Osteoblast (primary cell): ENCODE data around the gene SCYGR7. TPM values are rescaled to one million over a fixed set of nuclear protein-coding genes. Genes with fewer than 3 reads are reported as not detected.
"Not testable (repeated sequence)": the region's sequence is repeated elsewhere in the genome, so short reads cannot be mapped to it uniquely, and the experiment has no call there.

ENCODE experiments used
- DNase-seq: peaks from one replicate; pipeline ENCODE4 v3.0.0; 2011; ENCODE audit warnings: low spot score, mixed read lengths; ENCODE audit not compliant: insufficient read length; ENCODE audit errors: missing footprints
- H2AFZ ChIP-seq: 2 replicates; pipeline ENCODE4 v1.6.0; 2011; ENCODE audit warnings: mild to moderate bottlenecking, low read length
- H3K27ac ChIP-seq: 2 replicates; pipeline ENCODE4 v1.5.1; 2011; ENCODE audit warnings: mild to moderate bottlenecking, low read depth, low read length, moderate library complexity
- H3K27me3 ChIP-seq: 2 replicates; pipeline ENCODE4 v1.6.0; 2012; ENCODE audit warnings: mild to moderate bottlenecking, control low read depth, inconsistent platforms, low read length, moderate library complexity; ENCODE audit not compliant: insufficient read depth
- H3K36me3 ChIP-seq: 2 replicates; pipeline ENCODE4 v1.5.1; 2011; ENCODE audit warnings: mild to moderate bottlenecking, low read length, control low read depth, moderate library complexity; ENCODE audit not compliant: insufficient read depth
- H3K4me1 ChIP-seq: 2 replicates; pipeline ENCODE4 v1.5.1; 2011; ENCODE audit warnings: mild to moderate bottlenecking, low read length, control low read depth, moderate library complexity; ENCODE audit not compliant: insufficient read depth
- H3K4me2 ChIP-seq: 2 replicates; pipeline ENCODE4 v1.6.0; 2011; ENCODE audit warnings: mild to moderate bottlenecking, low read length; ENCODE audit not compliant: insufficient read depth
- H3K4me3 ChIP-seq: fragments of 200-600 bp; sonication (generic); 3 replicates; pipeline ENCODE4 v1.5.1; 2012; ENCODE audit warnings: mild to moderate bottlenecking, low read length, inconsistent platforms; ENCODE audit not compliant: insufficient read depth
- H3K79me2 ChIP-seq: 2 replicates; pipeline ENCODE4 v1.6.0; 2012; ENCODE audit warnings: mild to moderate bottlenecking, low read length, control low read depth, inconsistent platforms; ENCODE audit not compliant: insufficient read depth
- H3K9me3 ChIP-seq: 2 replicates; pipeline ENCODE4 v1.5.1; 2011; ENCODE audit warnings: low read depth, low read length, control low read depth
- H4K20me1 ChIP-seq: 2 replicates; pipeline ENCODE4 v1.6.0; 2012; ENCODE audit warnings: mild to moderate bottlenecking, low read length, control low read depth; ENCODE audit not compliant: insufficient read depth
- total RNA-seq: library from RNA; depleted of rRNA; stranded (reverse); fragments of >200 nt; gene quantifications from 2 replicates; pipeline ENCODE4 v1.2.3, GENCODE V29; 2012
- TF ChIP-seq, protein P1 (sequence below): IDR thresholded peaks from 2 replicates; pipeline ENCODE4 v1.5.1; 2011; ENCODE audit warnings: mild to moderate bottlenecking, low read depth, low read length, moderate library complexity; ENCODE audit errors: extremely low read depth

SCYGR7 gene
- total RNA-seq, 1 donor: not detected

DNA sequence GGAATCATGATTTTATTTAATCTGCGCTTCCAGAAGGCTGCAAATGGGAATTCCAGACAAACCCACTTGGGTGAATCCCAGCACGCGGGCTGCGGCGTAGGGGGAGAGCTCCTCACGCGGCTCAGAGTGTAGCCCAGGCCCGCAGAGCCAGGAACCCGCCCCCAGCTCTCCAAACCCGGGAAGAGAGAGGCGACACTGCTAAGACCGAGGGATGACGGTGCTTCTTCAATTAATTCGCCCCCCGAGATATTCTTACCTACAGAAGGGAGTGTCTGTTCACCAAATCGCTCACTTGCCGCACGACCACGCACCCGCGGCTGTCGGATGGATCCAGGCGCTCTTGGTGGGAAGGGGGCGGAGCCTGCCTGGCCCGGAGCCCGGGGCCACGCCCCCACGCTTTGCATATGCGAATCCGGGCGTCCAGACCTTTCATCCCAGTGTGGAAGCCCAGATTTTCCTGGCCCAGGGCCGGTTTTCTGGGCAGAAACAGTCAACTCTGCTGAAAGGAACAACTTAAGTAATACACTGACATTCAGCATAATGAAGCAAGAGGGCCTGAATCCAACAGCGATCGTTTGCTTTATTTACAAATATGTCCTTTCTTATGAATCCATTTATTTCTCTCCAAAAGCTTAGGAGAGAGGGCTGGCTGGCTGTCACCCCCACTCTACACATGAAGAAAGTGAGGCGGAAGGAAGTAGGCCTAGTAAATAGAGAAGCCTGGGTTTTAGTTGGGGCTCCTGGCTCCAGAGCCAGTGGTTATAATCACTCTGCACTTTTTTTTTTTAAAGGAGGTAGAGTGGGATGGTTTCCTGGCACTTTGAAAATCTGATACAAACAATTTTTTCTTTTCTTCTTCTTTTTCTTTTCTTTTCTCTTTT, 10.2 kb upstream of the SCYGR7 start, which contains the start of gene SLC19A3:
Gene SLC19A3 (minus strand): TSS at position 342 of the 881 bp plus-strand sequence. CDS start 15,710 bp downstream, outside the sequence.
- no peaks in the 10 kb centered on the region for H3K9me3 ChIP-seq
- H3K27ac ChIP-seq: no peak within 1 kb of the TSS
- H4K20me1 ChIP-seq: no peaks in the 10 kb centered on the region
- H3K4me2 ChIP-seq: peak within 1 kb of the TSS; percentile 91
- no peaks in the 10 kb centered on the region for H3K36me3 ChIP-seq
- H3K4me3 ChIP-seq: peak within 1 kb of the TSS; percentile 71
- TF ChIP-seq, protein P1, sequence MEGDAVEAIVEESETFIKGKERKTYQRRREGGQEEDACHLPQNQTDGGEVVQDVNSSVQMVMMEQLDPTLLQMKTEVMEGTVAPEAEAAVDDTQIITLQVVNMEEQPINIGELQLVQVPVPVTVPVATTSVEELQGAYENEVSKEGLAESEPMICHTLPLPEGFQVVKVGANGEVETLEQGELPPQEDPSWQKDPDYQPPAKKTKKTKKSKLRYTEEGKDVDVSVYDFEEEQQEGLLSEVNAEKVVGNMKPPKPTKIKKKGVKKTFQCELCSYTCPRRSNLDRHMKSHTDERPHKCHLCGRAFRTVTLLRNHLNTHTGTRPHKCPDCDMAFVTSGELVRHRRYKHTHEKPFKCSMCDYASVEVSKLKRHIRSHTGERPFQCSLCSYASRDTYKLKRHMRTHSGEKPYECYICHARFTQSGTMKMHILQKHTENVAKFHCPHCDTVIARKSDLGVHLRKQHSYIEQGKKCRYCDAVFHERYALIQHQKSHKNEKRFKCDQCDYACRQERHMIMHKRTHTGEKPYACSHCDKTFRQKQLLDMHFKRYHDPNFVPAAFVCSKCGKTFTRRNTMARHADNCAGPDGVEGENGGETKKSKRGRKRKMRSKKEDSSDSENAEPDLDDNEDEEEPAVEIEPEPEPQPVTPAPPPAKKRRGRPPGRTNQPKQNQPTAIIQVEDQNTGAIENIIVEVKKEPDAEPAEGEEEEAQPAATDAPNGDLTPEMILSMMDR: no peak
- DNase-seq: peak; percentile 90
- peak within 1 kb of the TSS; percentile 88 for H2AFZ ChIP-seq
- H3K79me2 ChIP-seq: no peaks in the 10 kb centered on the region
- peaks cover 11% of the 10 kb centered on the region for H3K27me3 ChIP-seq
- peaks cover 4% of the 10 kb centered on the region for H3K4me1 ChIP-seq

DNA sequence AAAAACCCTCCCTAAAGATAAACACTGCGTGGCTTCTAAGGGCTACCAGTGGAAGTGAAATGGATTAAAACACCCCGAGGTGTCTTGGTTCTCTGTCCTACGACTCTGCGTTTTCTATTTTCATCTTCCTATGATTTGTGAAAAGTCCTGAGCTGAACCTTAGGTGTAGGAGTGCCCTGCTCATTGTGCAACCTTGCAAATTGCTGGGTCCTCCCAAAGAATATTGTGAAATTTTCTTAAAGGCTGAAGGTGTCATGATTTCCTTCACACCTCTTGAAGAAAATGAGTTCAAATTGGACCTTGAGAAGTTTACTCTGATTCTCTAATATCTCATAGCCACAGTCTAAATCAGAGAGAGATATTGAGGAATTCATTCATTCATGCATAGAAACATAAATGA, 8.5 kb upstream of the SCYGR7 start:
- H4K20me1 ChIP-seq: no peaks in the 10 kb centered on the region
- no peaks in the 10 kb centered on the region for H3K79me2 ChIP-seq
- H3K4me2 ChIP-seq: no peak overlapping the region
- no peak overlapping the region for H3K27ac ChIP-seq
- H3K9me3 ChIP-seq: no peaks in the 10 kb centered on the region
- peaks cover 11% of the 10 kb centered on the region for H3K27me3 ChIP-seq
- TF ChIP-seq, protein P1: no peak
- no peaks in the 10 kb centered on the region for H3K36me3 ChIP-seq
- peaks cover 4% of the 10 kb centered on the region for H3K4me1 ChIP-seq
- H2AFZ ChIP-seq: no peak overlapping the region
- no peak for DNase-seq
- H3K4me3 ChIP-seq: no peak overlapping the region

DNA sequence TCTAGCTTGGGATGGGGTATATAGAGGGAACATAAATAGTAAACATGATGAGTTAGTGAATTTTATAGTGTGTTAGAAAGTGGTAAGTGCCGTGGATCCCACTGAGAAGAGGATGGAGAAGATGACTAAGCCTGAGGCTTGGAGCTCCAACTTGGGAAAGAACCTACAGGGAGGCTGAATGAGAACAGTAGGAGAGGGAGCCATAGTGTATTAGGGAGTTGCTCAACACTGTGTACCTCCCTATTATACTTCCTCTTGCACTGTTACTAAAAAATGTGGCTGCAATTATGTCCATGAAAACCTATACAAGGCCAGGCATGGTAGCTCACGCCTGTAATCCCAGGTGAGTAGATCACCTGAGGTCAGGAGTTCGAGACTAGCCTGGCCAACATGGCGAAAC, 7.5 kb upstream of the SCYGR7 start:
- no peak for DNase-seq
- no peaks in the 10 kb centered on the region for H3K79me2 ChIP-seq
- no peak overlapping the region for H3K4me2 ChIP-seq
- no peak overlapping the region for H2AFZ ChIP-seq
- peaks cover 4% of the 10 kb centered on the region for H3K4me1 ChIP-seq
- H3K36me3 ChIP-seq: no peaks in the 10 kb centered on the region
- peaks cover 11% of the 10 kb centered on the region for H3K27me3 ChIP-seq
- no peak overlapping the region for H3K4me3 ChIP-seq
- no peaks in the 10 kb centered on the region for H3K9me3 ChIP-seq
- TF ChIP-seq, protein P1: no peak
- H3K27ac ChIP-seq: no peak overlapping the region
- no peaks in the 10 kb centered on the region for H4K20me1 ChIP-seq

DNA sequence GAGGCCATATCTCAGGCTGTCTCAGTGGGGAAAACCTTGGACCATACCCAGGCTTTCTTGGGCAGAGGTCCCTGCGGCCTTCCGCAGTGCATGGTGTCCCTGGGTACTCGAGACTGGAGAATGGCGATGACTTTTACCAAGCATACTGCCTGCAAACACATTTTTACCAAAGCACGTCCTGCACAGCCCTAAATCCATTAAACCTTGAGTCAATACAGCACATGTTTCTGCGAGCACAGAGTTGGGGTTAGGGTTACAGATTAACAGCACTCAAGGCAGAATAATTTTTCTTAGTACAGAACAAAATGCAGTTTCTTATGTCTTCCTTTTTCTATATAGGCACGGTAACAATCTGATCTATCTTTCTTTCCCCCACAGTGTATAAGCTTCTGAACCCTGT, 5.3 kb upstream of the SCYGR7 start:
- DNase-seq, H3K27me3 ChIP-seq, H3K36me3 ChIP-seq, H3K4me2 ChIP-seq, H3K79me2 ChIP-seq, H3K9me3 ChIP-seq, H3K27ac ChIP-seq, H3K4me1 ChIP-seq, H4K20me1 ChIP-seq, H2AFZ ChIP-seq, H3K4me3 ChIP-seq: not testable (repeated sequence)
